ENCODE results near the gene HMOX1. TPM values are rescaled to one million over a fixed set of nuclear protein-coding genes. Genes with fewer than 3 reads are reported as not detected.
A peak's percentile ranks its signal among the peaks of the same experiment; 100 is the strongest.

HMOX1 gene
- total and polyA plus RNA-seq, 2 of the 13 experiments (the other 11 are each of a cell fraction or from before 2014, with no cell fraction given), result 53.6 to 67.4 TPM

GRCh38 chr22:35363566-35364086, 17.3 kb upstream of the HMOX1 start:
- H3K4me2 ChIP-seq (ENCODE audit: low read depth, low read length), result peak overlapping the region; percentile 15; the same call in 1 of the 2 replicates
- intact Hi-C loops (cut with micrococcal nuclease; ENCODE audit: unreplicated experiment), result no loop called here
- CTCF ChIA-PET (ENCODE audit: low intra/inter-chr PET ratio, low total read pairs), result no interaction called here
- POLR2A ChIA-PET, result interaction anchor here (0.6 kb wide), 1 partner anchor 10 kb away, joined by 3 read pairs; no protein-coding TSS in a partner anchor
- no peak overlapping the region for H3K9ac ChIP-seq (ENCODE audit: insufficient read depth, low read depth, low read length)
- H3K4me1 ChIP-seq (ENCODE audit: insufficient read depth, low read length), result peaks cover 96% of the 10 kb centered on the region
- H3K27ac ChIP-seq (ENCODE audit: extremely low read length, insufficient read depth, low read length), result no peak overlapping the region
- in situ Hi-C loops (cut with HindIII; ENCODE audit: extremely low pct_ligation_motif_present, low pct_unique_long_range_greater_than_20kb), result no loop called here
- no TSS peak for BruUV-seq (replicated peaks)
- FAIRE-seq, result no peak
- DNase-seq (ENCODE audit: low spot score), result no peak
- no peak for TF ChIP-seq ZNF878 (CRISPR knock-in tag; IDR thresholded peaks at IDR 0.05)
- no peak for TF ChIP-seq EEA1 (CRISPR knock-in tag; IDR thresholded peaks at IDR 0.05; ENCODE audit: borderline replicate concordance)
- no peak for TF ChIP-seq PHF21A (CRISPR knock-in tag; IDR thresholded peaks at IDR 0.05)
- TF ChIP-seq ASH2L (IDR thresholded peaks at IDR 0.05; ENCODE audit: insufficient read length, low read depth, low read length), result no peak
- TF ChIP-seq ZNF709 (CRISPR knock-in tag; IDR thresholded peaks at IDR 0.05), result peak; percentile 33; the same call in 1 of the 2 replicates
- no peak for TF ChIP-seq PAWR (CRISPR knock-in tag; IDR thresholded peaks at IDR 0.05; ENCODE audit: borderline replicate concordance)
- TF ChIP-seq ISL2 (CRISPR knock-in tag; IDR thresholded peaks at IDR 0.05), result no peak
- TF ChIP-seq SETDB1 (CRISPR knock-in tag; IDR thresholded peaks at IDR 0.05; ENCODE audit: borderline replicate concordance), result no peak
- TF ChIP-seq LCORL (IDR thresholded peaks at IDR 0.05), result no peak
- no peak for TF ChIP-seq LCORL (CRISPR knock-in tag; IDR thresholded peaks at IDR 0.05)
- TF ChIP-seq THRA (CRISPR knock-in tag; IDR thresholded peaks at IDR 0.05; ENCODE audit: borderline replicate concordance), result no peak
- TF ChIP-seq NFKBIZ (CRISPR knock-in tag; IDR thresholded peaks at IDR 0.05), result 0 out of 2 replicates have a peak, but pooled peaks have one; percentile 5
- TF ChIP-seq KAT8 (CRISPR knock-in tag; IDR thresholded peaks at IDR 0.05), result no peak
- no peak for TF ChIP-seq HOXA9 (CRISPR knock-in tag; IDR thresholded peaks at IDR 0.05; ENCODE audit: borderline replicate concordance)
- peak; percentile 80 for TF ChIP-seq ZNF629 (CRISPR knock-in tag; conservative IDR thresholded peaks at IDR 0.05)
- no peaks in the 10 kb centered on the region for H3K79me2 ChIP-seq (ENCODE audit: insufficient read depth, low read length)
- H3K27me3 ChIP-seq (ENCODE audit: control insufficient read depth in 1 of 2, insufficient read depth in 2 of 2, low read length in 2 of 2), result no peaks in the 10 kb centered on the region; a peak in 2 of 5 replicates
- 75% methylated on average over 11 of the region's 11 CpGs for WGBS (ENCODE audit: low lambda C conversion rate)
- ATAC-seq, result no peak
- H3K36me3 ChIP-seq (replicated peaks in 1 of 2; ENCODE audit: control insufficient read depth in 1 of 2, insufficient read depth in 2 of 2, low read length in 2 of 2), result no peaks in the 10 kb centered on the region
- no peaks in the 10 kb centered on the region for H4K20me1 ChIP-seq (ENCODE audit: insufficient read depth, low read length)
- no peak overlapping the region for H2AFZ ChIP-seq (ENCODE audit: low read length)
- H3K9me3 ChIP-seq (ENCODE audit: low read length), result no peaks in the 10 kb centered on the region
- no peak overlapping the region for H3K4me3 ChIP-seq (replicated peaks in 1 of 3; ENCODE audit: insufficient read depth in 1 of 3, low read depth in 2 of 3, low read length in 3 of 3)
